LoVo (cell line): ENCODE measurements around the gene LCE1C.
A peak's percentile ranks its signal among the peaks of the same experiment; 100 is the strongest.

Experiments used
- DNase-seq: peaks from one replicate; pipeline ENCODE4 v3.0.0-alpha.2; 2016; ENCODE audit warnings: low spot score

The LCE1C gene, protein sequence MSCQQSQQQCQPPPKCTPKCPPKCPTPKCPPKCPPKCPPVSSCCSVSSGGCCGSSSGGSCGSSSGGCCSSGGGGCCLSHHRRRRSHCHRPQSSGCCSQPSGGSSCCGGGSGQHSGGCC

DNA sequence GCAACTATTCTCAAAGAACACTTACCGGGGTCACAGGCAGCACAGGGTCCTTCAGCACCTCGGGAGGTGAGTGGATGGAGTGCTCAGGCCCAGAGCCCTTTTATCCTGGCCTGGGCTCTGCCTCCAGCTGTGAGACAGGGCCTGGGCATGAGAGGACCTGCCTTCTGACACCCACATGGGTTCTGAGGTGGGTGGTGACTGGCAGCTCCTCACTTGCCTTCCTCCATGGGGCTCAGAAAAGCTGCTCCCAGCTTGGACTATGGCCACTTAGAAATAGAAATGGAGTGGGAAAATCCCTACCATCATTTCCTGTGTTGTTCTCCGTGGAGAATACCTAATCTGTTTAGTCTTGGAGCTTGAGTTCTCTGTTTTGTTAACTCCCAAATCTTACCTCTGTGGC, at the start of gene LCE1C:
TSS of gene LCE1C (minus strand) at position 76 of the 400 bp plus-strand sequence. CDS start 1,173 bp downstream, outside the sequence.
- DNase-seq = no peak

DNA sequence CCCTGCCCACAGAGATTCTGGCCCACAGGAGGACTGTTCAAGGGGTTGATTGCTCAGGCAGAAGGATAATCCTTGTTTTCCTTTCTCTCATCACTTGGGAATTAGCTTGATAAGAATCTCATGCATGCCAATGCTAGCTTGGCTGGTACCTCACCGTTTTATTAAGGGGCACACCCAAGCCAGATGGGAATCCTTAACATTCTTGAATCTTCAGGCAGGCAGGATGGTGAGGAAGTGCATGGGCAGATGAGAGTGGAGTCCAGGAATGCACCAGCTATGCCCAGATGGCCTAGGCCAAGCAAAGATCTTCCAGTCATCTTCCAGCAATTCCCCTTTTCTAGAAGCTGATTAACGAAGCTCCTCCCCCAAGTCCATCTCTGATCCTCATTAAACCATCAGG, 49.2 kb upstream of the LCE1C start:
- peak; percentile 34 for DNase-seq

DNA sequence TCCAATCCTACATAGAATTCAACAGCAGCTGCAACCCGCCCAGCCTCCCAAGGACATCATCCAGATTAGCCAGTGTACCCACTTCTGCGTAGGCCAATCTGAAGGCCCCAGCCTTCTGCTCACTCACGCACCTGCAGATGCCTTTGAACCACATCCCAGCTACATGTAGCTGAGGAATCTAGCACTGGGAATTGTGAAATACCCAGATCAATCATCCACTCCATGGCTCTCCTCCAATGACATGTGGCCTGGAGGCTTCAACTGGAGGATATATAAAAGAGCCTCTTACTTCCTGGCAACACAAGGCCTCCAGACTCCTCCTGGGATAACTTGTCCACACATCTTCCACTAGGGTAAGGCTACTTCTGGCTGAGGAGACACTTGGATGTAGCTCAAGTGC, 36.1 kb upstream of the LCE1C start, which contains the start of gene LCE6A:
TSS of gene LCE6A (plus strand) at position 301 of the 400 bp plus-strand sequence. CDS start 665 bp downstream, outside the sequence.
- no peak for DNase-seq

DNA sequence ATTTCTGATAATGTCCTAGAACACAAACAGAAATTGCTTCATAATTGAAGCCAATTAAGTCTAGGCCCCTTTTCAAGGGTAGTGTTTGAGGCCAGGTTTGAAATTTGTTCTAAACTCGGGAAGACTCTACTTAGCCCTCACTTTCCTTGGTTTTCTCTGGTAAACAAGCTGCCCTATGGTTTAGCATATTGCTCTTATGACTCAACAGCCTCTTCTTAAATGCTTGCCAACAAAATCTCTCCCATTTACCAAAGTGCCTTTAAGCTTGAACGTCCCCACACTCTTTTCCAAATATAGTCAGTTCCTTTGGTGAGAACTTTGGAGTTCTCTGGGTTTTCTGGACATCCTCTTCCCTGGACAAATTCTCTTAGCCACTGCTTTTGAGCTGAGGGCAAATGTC, 30.4 kb upstream of the LCE1C start:
- no peak for DNase-seq

DNA sequence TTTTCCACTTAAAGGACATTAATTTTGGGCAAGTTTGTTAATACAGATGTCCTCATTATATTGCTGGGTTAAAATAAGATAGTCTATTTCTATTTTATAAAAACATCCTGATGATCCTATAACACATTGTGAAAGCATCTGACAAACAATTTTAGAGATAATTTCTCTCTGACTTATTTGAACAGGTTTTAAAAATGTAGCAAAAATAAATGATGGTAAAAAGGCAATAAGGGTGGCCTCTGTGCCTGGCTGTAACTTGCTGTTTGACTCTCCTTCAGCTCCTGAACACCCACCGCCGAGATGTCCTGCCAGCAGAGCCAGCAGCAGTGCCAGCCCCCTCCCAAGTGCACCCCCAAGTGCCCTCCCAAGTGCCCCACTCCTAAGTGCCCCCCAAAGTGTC, 20.7 kb upstream of the LCE1C start, which contains the start of gene LCE1A:
TSS of gene LCE1A (plus strand) at position 301 of the 400 bp plus-strand sequence. CDS start at position 301, 0 bp downstream.
- DNase-seq = no peak

DNA sequence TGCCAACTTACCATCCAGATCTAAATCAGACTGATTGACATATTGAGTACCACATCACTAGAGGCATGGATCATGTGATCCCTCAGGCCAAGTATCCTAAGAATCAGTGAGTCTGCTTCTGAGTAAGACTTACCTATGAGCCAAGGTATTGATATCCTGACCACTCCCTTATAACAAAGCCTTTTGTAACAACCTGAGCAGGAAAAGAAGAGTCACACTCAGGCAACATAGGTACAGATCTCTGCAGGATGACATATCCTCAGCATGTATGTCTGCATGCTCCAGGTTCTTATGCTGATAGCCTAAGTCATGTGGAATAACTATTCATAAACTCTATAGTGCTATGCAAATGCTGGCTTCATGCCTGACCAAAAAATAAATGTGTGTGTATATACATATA, 18.5 kb upstream of the LCE1C start:
- DNase-seq = no peak

DNA sequence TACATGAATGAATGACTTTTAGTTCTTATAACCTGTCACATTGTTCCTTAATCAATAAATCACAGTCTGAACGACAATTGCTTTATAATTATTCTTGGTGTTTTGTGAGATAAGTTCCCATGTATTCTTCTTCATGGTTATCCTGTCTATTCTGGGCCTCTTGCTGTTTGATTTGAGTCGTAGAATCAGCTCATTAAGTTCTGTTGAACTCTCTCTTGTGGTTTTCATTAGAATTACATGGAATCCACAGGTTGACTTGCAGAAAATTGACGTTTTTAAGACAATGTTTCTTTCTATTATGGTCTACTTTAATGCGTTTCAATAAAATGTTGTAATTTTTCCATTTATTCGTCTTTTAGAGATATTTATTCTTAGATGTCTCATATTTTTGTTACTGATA, 16.8 kb upstream of the LCE1C start:
- no peak for DNase-seq

DNA sequence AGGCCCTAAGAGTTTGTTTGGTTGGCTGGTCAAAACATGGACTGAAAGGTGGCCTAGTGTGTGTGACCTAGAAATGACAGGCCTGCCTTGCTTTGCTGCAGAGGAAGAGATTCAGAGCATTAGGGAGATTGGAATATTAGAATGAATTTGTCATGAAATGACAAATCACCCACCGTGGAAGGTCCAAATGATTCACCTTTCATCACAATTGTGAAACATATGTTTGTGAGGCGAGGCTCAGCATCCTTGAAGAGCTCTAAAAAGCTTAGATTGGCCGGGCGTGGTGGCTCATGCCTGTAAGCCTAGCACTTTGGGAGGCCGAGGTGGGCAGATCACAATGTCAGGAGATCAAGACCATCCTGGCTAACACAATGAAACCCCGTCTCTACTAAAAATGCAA, 10.9 kb upstream of the LCE1C start:
- no peak for DNase-seq

DNA sequence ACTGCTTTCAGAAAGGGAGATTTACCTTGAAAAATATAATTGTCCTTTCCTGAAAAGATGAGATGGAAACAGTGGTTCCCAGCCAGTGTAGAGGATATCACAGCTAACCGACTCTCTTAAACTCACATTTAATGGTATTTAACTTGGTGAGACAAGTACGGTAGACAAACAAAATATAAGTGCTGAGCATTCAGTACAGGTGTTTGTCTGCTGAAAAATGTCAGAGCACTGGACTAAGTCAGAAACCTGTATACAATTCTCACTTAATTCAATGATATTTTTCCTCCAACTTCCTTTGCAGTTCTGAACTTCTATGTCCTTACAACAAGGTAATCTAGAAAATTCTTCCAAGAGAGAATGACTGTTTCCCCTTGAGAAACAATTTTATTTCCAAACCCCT, 5.2 kb upstream of the LCE1C start, which contains the start of gene LCE1B:
TSS of gene LCE1B (plus strand) at position 301 of the 400 bp plus-strand sequence. CDS start 476 bp downstream, outside the sequence.
- no peak for DNase-seq

DNA sequence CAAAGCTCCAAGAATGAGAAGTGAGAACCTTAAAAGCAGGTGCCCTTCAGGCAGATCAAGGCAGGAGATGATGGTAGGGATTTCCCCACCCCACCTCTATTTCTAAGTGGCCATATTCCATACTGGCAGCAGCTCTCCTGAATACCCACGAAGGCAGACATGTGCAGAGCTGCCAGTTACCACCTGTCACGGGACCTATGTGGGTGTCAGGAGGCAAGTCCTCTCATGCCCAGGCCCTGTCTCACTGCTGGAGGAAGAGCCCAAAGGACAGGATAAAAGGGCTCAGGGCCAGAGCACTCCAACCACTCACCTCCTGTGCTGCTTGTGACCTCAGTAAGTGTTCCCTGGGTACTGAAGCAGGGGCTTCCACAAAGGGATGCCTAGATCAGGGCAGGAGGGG, 4.6 kb upstream of the LCE1C start:
- no peak for DNase-seq

DNA sequence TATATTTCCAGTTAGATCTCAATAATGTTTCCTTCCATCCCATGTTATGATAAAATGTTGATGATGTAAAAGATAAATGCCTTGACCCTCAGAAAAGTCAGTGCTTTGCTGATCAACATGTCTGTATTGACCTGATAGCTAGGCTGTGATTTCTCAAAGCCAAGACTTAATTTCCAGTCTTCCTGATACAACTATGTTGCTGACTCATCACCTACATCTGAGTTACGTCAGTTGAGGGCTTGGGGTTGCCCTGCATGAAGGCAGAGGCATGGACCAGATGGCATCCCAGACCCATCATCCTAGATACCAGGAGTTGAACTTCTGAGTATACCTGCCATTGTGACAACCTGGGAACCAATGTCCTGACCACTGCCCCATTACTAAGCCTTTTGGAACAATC, 5.1 kb downstream of the LCE1C start:
- no peak for DNase-seq

DNA sequence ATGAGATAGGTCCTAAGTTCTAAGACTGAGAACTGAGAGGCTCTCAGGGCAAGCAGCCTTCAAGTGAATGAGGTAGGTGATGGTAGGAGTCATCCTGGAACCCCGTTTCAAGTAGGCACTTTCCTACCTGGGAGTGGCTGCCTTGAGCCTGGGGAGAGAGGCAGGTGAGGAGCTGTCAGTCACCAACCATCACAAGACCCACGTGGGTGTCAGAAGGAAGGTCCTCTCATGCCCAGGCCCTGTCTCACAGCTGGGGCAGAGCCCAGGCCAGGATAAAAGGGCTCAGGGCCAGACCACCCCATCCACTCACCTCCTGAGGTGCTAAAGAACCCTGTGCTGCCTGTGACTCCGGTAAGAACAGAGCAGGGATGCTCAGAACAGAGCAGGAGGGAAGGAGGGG, 10.0 kb downstream of the LCE1C start, which contains the start of gene LCE1D:
TSS of gene LCE1D (plus strand) at position 301 of the 400 bp plus-strand sequence. CDS start 1,074 bp downstream, outside the sequence.
- no peak for DNase-seq

DNA sequence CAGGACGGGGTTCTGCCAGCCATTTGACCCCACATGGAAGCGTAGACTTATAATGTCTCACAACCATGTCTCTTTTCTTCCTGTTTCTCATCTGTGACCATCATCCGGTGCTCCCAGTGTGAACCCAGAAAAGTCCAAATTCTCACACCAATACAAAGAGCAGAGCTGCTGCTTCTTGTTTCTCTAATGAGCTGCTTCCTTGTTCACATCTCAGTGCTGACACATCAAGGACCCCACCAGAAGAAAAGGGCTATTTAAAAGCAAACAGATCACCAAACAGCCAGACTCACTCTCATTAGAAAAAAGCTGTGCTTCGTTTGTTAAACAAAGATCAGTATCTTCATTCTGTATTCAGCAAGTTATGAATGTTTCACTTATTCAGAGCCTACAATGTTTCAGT, 10.8 kb downstream of the LCE1C start:
- DNase-seq = no peak

DNA sequence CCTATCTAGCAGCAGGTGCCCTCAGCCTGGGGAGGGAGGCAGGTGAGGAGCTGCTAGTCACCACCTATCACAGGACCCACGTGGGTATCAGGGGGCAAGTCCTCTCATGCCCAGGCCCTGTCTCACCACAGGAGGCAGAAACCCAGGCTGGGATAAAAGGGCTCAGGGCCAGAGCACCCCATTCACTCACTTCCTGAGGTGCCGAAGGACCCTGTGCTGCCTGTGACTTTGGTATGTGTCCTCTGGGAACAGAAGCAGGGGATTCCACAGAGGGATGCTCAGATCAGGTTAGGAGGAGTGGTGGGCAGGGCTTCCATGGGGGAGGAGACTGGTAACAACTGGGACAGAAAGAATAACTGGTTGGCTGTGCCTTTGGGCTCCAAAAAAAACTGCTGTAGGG, 20.4 kb downstream of the LCE1C start, which contains the start of gene LCE1E:
TSS of gene LCE1E (plus strand) at position 181 of the 400 bp plus-strand sequence. CDS start 1,043 bp downstream, outside the sequence.
- DNase-seq = peak; percentile 6

DNA sequence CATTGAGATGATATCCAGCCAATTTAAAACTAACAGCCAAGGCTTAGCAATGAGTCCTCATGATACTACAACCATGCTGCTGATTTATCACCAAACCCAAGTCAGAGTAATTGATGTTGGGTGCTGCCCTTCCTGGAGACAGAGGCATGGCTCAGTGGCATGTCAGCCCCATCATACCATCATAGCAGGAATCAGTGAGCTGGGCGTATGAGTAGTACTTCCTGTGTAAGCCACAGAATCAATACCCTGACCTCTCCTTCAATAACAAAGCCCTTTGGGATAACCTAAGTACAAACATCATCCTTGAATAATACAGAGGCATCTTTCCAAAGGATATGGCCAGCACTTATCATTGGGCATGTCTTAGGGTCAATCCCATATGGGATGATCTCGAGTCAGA, 23.4 kb downstream of the LCE1C start:
- no peak for DNase-seq

DNA sequence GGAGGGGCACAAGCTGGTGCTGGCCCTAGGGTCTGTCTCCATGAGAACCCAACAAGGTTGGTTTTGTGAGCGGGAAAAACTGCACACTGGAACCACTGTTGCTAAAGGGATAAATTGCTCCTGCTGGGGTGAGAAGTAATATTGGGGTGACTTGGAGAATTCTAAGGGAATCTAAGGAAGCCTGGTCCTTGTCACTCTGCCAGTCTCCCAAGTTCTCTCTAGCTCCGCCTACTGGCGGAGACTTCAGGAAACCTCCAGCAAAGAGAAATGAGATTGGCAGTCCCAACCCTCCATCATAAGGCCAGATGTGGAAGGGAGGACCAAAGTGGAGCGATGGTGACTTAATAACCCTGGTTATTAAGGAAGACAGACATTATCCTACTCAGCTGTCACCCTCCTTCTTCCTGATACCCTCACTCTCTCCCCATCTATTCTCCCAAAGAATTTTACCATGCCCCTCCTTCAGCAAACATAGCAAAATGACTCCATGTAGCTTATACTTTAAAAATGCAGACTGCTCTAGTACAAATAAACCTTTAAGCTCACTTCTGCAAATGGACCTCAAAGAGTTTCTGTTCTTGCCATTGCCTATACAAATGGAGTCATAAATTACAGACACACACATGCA, 28.8 kb downstream of the LCE1C start:
- DNase-seq = no peak

DNA sequence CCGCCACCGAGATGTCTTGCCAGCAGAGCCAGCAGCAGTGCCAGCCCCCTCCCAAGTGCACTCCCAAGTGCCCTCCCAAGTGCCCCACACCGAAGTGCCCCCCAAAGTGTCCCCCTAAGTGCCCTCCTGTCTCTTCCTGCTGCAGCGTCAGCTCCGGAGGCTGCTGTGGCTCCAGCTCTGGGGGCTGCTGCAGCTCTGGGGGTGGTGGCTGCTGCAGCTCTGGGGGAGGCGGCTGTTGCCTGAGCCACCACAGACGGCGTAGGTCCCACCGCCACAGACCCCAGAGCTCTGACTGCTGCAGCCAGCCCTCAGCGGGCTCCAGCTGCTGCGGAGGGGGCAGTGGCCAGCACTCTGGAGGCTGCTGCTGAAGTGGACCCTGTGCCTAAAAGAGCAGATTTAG, 30.1 kb downstream of the LCE1C start:
- no peak for DNase-seq

DNA sequence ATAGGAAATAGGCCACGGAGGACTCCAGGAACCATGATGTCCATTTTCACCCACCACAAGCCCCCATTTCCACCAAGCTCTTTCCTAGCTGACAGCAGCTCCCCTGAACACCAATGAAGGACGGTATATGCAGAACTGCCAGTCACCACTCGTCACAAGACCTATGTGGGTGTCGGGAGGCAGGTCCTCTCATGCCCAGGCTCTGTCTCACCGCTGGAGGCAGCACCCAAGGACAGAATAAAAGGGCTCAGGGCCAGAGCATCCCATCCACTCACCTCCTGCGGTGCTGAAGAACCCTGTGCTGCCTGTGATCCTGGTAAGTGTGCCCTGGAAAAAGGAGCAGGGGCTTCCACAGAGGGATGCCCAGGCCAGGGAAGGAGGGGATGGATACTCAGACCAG, 31.6 kb downstream of the LCE1C start, which contains the start of gene LCE1F:
TSS of gene LCE1F (plus strand) at position 266 of the 400 bp plus-strand sequence. CDS start 1,232 bp downstream, outside the sequence.
- DNase-seq = no peak

DNA sequence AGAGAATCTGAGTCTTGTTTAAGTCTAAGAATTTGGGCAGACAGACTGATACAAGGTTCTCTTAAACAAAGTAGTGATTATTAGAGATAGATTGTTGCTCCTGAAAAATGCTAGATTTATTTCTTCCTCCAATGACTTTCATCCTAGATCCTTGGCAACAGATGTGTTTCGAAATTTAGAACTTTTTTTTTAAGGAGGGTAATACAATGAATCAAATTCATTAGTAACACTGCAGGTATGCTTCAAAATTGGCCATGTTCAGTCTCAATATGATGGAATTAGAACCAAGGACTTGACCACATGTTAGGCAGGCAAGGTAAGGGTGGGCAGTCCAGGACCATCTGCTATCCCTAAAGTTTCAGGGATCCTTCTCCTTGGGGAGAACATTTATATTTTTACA, 36.0 kb downstream of the LCE1C start:
- DNase-seq = no peak

DNA sequence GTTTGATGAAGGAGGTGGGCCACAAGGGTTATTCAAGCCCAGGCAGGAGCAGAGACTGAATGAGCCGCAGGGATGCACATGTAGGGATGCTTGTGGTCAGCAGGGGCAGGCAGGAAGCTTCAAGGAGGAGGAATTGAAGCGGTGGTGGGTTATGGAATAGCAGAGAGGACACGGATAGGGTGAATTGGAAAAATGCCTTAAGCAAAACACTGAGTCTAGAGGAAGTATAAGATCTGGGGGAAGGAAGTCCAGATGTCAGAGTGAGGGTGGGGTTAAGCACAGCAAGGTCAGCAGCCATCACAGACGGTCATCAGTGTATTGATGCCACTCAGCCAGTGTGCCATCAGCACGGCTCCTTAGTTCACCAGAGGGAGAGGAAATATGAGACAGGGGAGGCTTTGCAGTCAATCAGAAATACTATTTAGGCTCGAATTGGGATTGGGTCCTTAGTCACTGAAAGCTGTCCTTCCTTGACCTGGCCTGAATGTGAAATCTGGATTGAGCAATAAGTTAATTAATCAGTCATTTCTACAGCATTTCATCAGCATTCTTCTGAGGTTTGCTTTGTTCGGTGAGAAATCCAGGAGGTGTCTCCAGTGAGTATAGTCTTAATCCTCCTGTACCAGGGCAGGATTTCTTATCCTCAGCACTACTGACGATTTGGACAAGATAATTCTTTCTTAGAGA, 37.5 kb downstream of the LCE1C start:
- DNase-seq = no peak

DNA sequence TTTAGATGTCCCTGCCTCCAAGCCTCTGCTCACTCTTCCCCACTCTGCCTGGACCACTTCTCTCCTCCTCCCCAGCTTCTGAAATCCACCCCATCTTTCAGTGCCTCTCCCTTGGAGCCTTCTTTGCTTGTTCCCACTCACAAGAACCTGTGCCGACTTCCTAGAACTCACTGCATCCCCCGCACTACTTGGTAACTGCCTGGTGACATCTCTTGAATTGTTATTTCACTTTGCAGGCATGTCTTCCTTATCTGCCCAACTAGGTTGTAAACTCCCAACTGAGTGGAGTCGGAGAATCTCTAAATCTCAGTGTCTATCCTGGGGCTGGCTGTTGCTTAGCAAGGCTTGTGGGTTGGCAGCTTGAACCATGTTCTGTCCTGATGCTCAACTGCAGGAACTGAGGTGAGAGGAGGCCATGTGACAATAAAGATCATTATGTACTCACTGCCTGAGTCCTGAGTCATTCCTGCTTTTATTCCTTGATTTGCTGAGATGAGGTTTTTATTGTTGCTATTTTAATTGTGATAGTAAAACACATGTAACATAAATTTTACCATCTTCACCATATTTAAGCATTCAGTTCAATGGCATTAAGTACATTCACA, 44.7 kb downstream of the LCE1C start:
- DNase-seq = no peak

DNA sequence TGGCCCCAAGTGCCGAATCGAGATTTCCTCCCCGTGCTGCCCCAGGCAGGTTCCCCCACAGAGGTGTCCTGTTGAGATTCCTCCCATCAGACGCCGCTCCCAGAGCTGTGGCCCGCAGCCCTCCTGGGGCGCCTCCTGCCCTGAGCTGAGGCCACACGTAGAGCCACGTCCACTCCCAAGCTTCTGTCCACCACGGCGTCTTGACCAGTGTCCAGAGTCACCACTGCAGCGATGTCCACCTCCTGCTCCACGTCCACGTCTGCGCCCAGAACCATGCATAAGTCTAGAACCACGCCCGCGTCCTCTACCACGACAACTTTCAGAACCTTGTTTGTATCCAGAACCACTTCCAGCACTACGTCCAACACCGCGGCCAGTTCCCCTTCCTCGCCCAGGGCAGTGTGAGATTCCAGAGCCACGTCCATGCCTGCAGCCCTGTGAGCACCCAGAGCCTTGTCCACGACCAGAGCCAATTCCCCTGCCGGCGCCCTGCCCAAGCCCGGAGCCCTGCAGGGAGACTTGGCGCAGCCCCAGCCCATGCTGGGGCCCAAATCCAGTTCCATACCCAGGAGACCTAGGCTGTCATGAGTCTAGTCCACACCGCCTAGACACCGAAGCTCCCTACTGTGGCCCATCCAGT, 45.8 kb downstream of the LCE1C start:
- DNase-seq = no peak
